EH (cell line): ENCODE data around the gene PFN3.
"Not testable (repeated sequence)": the region's sequence is repeated elsewhere in the genome, so short reads cannot be mapped to it uniquely, and the experiment has no call there.

Source experiments
- DNase-seq: peaks from one replicate; pipeline ENCODE4 v3.0.0-alpha.2; 2015; ENCODE audit warnings: low read depth

The PFN3 gene

DNA sequence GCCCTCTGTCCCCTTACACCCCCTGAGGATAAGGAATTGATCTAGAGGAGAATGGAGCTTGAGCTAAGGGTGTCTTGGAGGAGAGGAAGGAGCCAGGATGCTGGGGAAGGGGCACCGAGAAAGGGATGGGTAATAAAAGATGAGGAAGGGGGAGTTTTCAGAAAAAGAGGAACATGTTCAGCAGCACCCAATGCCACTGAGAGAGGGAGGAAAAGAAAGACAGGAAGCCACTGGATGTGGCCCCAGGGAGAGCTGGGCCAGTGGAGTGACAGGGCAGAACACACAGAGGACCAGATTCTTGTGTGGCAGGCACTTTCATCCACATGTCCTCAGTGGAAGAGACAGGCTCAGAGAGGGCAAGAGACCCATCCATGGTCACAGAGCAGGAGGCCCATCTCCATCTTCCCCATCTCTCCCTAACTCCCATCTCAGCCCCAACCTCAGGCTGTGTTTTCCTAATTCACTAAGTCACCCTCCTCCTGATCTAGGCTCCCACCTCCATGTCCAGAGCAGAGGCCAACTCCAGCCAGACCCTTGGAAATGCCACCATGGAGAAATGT lies 7.2 kb downstream of the PFN3 start:
- DNase-seq, result no peak

- DNase-seq, result no peak
Measured at GRCh38 chr5:177392765-177393164, 7.7 kb downstream of the PFN3 start.

DNA sequence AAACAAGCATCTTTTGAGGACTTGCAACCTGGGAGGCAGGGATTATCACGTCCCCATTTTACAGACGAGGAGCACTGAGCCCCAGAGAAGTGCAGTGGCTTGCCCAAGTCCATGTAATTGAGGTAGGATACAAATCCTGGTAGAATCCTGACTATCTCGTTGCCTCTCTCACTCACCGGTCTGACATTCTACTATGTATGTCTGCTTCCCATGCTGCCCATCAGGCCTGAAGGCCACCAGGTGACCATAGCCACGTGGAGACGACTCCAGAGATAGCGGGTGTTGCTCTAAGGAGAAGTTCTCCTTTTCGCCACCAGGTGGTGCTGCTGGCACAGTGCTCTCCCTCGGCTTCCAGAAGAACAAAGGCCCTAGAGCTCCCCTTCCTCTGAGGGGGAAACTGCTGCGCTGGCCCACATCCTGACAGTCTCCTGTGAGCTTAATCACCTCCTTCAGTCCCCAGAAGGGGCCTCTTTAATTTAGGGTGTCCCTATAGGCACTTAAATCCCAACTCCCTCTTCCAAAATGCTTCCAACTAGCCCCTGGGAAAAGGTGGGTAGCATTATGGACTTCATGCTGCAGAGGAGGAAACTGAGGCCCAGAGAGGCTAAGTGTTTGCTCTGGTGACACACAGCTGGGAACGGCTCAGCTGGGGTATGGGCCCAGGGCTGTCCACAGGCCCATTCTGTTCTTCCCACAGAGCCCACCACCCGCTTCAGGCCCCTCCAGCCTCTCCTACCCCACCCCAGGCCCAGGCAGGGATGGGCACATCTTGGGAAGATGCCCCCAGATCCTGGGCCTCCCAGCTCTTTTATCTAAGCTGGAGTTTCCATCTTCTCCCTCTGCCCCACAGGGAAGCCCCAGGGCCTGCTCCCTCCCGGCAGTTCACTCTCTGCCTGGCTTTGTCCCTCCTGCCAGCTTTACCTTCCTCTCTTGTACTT lies 9.8 kb downstream of the PFN3 start:
- DNase-seq, result peak; percentile 86

DNA sequence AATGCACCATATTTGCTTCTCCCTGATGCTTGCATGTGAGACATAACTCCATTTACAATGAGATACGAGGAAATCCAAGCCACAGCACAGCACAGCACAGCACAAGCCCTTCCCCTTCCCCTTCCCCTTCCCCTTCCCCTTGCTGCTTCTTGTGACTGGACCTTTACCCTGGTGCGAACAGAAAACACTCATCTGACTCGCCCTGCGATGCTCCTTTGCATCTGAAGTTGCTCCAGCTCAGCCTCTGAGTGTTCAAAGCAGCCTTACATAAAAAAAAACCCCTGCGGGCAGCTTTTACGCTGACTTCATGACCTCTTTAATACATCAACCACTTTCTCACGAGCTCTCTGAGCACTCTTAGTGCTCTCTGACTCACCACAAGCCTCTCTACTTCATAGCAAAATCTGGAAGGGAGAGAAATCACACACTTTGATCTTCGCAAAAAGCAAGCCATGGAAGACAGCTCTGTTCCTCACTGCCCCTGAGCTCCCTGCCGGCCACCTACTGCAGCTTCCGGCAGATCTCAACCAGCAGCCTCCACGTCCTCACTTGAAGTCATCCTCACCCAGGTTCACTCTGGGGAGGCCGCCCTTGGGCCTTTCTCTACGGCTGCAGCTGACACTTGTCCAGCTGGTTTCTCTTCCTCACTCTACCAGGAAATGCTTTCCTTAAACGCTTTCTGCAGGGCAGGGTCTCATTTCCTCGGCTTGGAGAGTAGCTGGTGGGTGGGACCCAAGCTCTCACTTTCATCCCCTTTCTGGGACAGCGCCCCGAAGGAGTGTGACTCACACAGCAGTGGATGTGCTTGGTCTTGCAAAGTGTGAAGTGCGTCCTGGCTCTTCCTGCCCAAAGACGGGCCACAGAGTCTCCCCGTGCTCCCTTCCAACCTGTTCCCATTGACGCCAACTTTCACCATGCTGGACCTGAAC lies 11.0 kb downstream of the PFN3 start:
- peak; percentile 98 for DNase-seq

DNA sequence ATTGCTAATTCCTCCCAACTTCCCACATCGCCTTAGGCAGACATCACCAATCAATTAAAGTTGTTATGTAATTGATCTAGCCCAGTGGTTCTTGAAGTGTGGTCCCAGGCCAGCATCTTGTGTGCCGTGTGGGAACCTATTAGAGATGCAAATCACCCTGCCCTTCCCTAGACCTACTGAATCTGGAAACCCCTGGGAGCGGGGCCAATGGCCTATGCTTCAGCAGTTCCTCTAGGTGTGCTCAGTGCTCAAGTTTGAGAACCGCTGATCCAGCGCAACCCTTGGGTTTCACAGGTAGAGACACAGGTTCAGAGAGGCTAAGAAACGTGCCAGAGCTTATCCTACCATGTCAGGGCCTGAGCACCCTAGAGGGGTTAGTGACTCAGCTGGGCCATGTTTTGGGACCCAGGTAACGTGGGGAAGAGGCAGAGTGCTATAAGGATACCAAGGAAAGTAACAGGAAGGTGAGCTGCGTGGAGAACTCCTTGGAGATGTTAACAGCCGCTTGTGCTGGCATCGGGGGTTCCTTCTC lies 11.9 kb downstream of the PFN3 start:
- DNase-seq, result no peak

DNA sequence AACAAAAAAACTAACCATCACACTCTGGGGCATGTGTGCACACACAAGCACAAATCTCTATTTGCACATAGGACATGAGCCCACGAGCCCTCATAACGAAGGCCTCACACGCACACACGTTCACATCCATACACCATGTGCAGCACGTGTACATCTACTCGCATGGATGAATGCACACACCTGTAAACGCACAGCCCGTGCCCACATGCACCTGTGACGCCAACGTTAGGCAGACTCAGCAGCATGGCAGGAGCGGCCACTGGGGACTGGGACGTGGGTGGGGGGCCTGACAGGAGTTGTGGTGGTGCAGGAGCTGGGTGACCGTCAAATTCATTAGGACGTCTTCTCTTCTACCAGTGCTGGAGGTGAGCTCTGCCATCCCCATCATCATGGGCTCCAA lies 13.1 kb downstream of the PFN3 start:
- no peak for DNase-seq

DNA sequence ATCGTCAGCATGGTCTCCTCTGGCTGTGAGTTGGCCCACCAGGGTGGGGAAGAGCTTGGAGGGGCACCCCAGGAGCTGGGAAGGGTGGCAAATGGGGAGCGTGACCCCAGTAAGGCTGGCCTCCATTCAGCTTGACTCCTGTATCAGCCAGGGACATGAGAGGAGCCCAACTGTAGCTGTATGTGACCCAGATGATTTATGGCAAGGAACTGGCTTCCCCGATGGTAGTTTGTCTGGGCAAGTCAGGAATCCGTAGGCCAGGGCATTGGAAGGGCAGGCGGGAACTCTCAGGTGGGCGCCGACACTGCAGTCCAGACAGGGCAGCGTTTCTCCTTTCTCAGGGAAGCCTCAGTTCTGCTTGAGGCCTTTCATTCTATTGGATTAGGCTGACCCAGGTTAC lies 13.9 kb downstream of the PFN3 start:
- DNase-seq, result no peak

- DNase-seq, result no peak
Measured at GRCh38 chr5:177385720-177386119, 14.7 kb downstream of the PFN3 start.

GRCh38 chr5:177384134-177384533 lies 16.3 kb downstream of the PFN3 start, which contains the start of gene SLC34A1:
Gene SLC34A1 (plus strand): TSS chr5:177384434. CDS start chr5:177385742, 1,308 bp downstream.
- no peak for DNase-seq

- DNase-seq, result no peak
Measured at GRCh38 chr5:177383181-177383580, 17.3 kb downstream of the PFN3 start.

GRCh38 chr5:177382423-177383029 lies 17.9 kb downstream of the PFN3 start:
- DNase-seq, result peak; percentile 24

DNA sequence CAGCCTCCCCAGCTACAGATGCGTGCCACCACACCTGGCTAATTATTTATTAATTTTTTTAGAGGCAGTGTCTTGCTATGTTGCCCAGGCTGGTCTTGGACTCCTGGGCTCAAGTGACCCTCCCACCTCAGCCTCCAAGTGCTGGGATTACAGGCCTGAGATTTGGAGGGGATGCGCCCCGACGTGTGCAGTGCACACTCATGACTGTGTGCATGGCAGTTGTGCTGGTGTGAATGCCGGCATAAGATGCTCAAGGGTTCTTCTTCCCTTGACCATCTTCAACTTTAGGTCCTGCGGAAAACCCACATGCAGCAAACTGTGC lies 19.7 kb downstream of the PFN3 start:
- no peak for DNase-seq

DNA sequence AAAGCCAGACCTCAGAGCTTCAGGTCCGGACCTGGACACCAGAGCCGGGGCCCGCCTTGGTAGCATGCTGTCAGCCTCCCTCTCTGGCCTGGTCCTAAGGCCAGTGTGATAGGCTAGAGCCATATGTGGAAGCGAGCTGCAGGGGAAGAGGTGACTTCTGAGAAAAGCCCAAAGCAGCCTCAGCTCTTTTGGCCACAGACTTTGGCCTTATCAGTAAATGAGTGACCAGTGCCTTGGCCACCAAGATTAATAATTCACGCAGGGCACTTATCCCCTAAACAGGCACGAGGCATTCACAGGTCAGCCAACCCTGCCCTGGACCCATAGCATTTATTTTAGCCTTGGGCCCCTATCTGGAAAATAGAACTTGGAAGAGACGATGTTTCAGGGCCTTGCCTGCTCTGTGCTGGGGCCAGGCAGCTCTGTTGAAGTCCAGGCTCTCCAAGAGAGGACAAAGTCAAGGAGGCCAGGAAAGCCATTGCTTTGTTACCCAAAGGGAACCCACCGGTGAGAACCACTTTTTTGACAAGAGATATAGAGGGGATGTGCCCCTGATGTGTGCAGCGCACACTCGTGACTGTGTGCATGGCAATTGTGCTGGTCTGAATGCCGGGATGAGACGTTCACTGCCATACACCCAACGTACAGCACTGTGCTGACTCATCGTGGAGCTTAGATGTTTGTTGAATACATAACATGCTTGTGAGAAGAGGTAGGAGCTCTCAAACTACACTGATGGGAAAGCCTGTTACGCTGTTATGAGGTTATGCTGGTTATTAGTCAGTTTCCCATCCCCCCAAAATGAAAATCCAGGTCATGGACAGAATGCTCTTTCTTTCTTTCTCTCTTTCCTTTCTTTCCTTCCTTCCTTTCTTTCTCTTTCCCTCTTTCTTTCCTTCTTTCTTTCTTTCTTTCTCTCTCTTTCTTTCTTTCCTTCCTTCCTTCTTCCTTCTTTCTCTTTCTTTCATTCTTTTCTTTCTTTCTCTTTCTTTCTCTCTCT lies 21.3 kb downstream of the PFN3 start:
- DNase-seq, result peak; percentile 82

GRCh38 chr5:177377851-177378776 lies 22.3 kb downstream of the PFN3 start:
- no peak for DNase-seq

GRCh38 chr5:177376107-177376506 lies 24.4 kb downstream of the PFN3 start:
- no peak for DNase-seq

DNA sequence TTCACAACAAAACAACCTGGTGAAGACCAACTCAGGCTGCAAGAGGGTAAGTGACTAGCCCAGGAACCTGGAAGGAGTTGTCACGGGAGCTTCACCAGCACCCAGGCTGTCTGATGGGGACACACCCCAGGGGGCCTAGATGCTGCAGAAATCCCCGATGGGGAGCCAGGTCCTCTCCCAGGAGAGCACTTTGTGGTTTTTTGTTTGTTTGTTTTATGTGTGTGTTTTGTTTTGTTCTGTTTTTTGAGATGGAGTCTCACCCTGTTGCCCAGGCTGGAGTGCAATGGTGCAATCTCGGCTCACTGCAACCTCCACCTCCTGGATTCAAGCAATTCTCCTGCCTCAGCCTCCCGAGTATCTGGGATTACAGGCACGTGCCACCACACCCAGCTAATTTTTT lies 24.9 kb downstream of the PFN3 start:
- DNase-seq, result not testable (repeated sequence)

DNA sequence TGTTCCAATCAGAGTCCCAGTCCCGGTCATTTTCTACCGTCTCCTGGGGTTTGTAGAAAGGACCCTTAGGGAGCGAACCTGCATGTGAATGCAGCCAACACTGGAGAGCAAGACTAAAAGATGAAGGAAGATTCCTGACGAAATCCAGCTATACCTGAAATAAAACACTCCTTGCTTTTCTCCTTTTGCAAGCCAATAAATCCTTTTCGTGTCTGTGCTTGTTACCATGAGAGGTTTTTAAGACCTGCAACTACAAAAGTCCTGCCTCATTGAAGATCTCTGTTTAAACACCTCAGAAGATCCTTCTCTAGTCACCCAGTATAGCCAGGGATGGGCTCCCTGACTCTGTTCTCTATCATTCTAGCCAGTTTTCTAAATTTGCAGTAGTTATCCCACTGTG lies 26.2 kb downstream of the PFN3 start:
- DNase-seq, result no peak

DNA sequence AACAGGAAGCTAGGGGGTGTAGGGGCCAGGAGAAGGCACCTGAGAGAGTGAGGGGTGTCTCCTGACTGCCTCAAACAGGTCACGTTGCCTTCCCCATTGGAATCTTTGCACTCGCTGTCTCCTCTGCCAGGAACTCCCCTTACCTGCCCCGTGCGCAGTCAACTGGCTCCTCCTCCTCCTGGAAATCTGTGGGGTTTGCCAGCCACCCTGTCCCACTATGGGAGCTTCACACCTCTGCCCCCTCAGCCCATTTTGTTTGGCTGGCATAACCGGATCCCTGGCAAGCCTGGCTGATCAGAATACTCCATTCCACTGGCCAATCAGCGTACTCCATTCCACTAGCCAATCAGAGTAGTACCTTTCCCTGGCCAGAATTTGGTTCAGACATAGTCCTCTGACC lies 26.7 kb downstream of the PFN3 start:
- DNase-seq, result no peak

DNA sequence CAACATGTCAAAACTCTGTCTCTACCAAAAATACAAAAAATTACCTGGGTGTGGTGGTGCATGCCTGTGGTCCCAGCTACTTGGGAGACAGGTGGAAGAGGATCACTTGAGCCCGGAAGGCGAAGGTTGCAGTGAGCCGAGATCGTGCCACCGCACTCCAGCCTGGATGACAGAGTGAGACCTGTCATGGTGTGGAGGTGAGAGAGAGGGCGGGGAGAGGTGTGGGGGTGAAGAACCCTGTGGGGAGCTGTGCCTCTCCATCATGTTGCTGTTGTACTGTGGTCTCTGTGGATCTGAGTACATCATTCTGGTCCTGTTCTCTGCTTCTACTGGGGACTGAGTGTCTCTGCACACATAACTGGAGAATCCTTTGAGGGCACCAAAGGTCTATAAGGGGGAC lies 27.6 kb downstream of the PFN3 start:
- no peak for DNase-seq
